H1 (cell line): Measurements from ENCODE around the gene ELANE. TPM values are rescaled to one million over a fixed set of nuclear protein-coding genes. Genes with fewer than 3 reads are reported as not detected.

Experiments
- JUND ChIP-seq: IDR thresholded peaks from 2 replicates; pipeline ENCODE4 v1.6.1; 2011; ENCODE audit warnings: mild to moderate bottlenecking, improper control_type of control experiment, low read length
- KDM1A ChIP-seq: fragments of 200-600, 300-600 bp; sonication (generic); IDR thresholded peaks from 2 replicates; pipeline ENCODE4 v1.7.1; 2016; ENCODE audit warnings: mild to moderate bottlenecking, low read length, borderline replicate concordance
- POLR2AphosphoS5 ChIP-seq: IDR thresholded peaks from 2 replicates; pipeline ENCODE4 v1.6.1; 2011; ENCODE audit warnings: low read depth, low read length
- ZNF274 ChIP-seq: IDR thresholded peaks from 2 replicates; pipeline ENCODE4 v1.7.0; 2012; ENCODE audit warnings: low read length, borderline replicate concordance; ENCODE audit errors: extremely low read depth
- polyA plus RNA-seq, 7 experiments: library from polyadenylated mRNA; depleted of rRNA in 3 of 7; stranded (reverse) in 5 of 7; unstranded in 2 of 7; fragments of >200 nt in 5 of 7; fragments of 200-250 nt in 2 of 7; gene quantifications; 1 replicate in 5 of 7; 2 replicates in 1 of 7; 4 replicates in 1 of 7; pipeline versions ENCODE4 v1.2.1 to v1.2.3, GENCODE V29; 2011 to 2013; ENCODE audit warnings: missing spikeins in 2 of 7, mixed read lengths in 2 of 7
- total RNA-seq: library from RNA; stranded (reverse); fragmentation: NEBNext Ultra II Directional; extraction: Animal tissue kit (Norgen Biotek cat#: 25700); gene quantifications from 2 replicates; pipeline ENCODE4 v1.2.1, GENCODE V29; 2021
- TF ChIP-seq, protein P1 (sequence below): fragments of 300-600 bp; sonication (generic); IDR thresholded peaks from 2 replicates; pipeline ENCODE4 v1.7.1; 2012; ENCODE audit warnings: low read length, moderate library complexity, mild to moderate bottlenecking, inconsistent platforms; ENCODE audit not compliant: insufficient replicate concordance
- TF ChIP-seq, protein P2 (sequence below): IDR thresholded peaks from 2 replicates; pipeline ENCODE4 v1.6.1; 2012; ENCODE audit warnings: inconsistent platforms
- TF ChIP-seq, protein P3 (sequence below), 3 experiments: IDR thresholded peaks; 1 replicate in 2 of 3; 2 replicates in 1 of 3; pipeline versions ENCODE4 v1.5.1 to v1.6.1; 2011; ENCODE audit warnings: low read length in 3 of 3, mild to moderate bottlenecking in 3 of 3, inconsistent platforms in 2 of 3, low read depth in 1 of 3, moderate library complexity in 1 of 3; ENCODE audit not compliant: insufficient read depth in 1 of 3; ENCODE audit errors: control extremely low read depth in 1 of 3

Gene ELANE
- total and polyA plus RNA-seq, 2 of the 8 experiments (the other 6 are each of a cell fraction or from before 2014, with no cell fraction given): not detected

DNA sequence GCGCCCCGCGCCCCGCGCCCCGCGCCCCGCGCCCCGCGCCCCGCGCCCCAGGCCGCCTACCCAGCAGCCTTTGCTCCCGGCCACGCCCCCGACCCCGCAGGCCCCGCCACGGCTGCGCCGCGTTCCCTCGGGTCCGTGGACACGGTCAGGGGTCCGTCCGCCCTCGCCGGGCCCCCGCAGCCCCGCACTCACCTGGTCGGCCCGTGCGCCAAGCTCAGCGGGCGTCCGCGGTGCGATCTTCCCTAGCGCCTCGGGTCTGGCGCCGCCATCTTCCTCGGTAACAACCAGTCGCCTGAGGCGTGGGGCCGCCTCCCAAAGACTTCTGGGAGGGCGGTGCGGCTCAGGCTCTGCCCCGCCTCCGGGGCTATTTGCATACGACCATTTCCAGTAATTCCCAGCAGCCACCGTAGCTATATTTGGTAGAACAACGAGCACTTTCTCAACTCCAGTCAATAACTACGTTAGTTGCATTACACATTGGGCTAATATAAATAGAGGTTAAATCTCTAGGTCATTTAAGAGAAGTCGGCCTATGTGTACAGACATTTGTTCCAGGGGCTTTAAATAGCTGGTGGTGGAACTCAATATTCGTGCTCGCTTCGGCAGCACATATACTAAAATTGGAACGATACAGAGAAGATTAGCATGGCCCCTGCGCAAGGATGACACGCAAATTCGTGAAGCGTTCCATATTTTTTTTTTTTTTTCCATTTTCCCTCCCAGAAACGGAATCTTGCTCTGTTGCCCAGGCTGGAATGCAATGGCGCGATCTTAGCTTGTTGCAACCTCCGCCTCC is 41.0 kb downstream of the ELANE start, which contains the start of the genes MED16 and RNU6-9 (continued):
- TF ChIP-seq, protein P1, sequence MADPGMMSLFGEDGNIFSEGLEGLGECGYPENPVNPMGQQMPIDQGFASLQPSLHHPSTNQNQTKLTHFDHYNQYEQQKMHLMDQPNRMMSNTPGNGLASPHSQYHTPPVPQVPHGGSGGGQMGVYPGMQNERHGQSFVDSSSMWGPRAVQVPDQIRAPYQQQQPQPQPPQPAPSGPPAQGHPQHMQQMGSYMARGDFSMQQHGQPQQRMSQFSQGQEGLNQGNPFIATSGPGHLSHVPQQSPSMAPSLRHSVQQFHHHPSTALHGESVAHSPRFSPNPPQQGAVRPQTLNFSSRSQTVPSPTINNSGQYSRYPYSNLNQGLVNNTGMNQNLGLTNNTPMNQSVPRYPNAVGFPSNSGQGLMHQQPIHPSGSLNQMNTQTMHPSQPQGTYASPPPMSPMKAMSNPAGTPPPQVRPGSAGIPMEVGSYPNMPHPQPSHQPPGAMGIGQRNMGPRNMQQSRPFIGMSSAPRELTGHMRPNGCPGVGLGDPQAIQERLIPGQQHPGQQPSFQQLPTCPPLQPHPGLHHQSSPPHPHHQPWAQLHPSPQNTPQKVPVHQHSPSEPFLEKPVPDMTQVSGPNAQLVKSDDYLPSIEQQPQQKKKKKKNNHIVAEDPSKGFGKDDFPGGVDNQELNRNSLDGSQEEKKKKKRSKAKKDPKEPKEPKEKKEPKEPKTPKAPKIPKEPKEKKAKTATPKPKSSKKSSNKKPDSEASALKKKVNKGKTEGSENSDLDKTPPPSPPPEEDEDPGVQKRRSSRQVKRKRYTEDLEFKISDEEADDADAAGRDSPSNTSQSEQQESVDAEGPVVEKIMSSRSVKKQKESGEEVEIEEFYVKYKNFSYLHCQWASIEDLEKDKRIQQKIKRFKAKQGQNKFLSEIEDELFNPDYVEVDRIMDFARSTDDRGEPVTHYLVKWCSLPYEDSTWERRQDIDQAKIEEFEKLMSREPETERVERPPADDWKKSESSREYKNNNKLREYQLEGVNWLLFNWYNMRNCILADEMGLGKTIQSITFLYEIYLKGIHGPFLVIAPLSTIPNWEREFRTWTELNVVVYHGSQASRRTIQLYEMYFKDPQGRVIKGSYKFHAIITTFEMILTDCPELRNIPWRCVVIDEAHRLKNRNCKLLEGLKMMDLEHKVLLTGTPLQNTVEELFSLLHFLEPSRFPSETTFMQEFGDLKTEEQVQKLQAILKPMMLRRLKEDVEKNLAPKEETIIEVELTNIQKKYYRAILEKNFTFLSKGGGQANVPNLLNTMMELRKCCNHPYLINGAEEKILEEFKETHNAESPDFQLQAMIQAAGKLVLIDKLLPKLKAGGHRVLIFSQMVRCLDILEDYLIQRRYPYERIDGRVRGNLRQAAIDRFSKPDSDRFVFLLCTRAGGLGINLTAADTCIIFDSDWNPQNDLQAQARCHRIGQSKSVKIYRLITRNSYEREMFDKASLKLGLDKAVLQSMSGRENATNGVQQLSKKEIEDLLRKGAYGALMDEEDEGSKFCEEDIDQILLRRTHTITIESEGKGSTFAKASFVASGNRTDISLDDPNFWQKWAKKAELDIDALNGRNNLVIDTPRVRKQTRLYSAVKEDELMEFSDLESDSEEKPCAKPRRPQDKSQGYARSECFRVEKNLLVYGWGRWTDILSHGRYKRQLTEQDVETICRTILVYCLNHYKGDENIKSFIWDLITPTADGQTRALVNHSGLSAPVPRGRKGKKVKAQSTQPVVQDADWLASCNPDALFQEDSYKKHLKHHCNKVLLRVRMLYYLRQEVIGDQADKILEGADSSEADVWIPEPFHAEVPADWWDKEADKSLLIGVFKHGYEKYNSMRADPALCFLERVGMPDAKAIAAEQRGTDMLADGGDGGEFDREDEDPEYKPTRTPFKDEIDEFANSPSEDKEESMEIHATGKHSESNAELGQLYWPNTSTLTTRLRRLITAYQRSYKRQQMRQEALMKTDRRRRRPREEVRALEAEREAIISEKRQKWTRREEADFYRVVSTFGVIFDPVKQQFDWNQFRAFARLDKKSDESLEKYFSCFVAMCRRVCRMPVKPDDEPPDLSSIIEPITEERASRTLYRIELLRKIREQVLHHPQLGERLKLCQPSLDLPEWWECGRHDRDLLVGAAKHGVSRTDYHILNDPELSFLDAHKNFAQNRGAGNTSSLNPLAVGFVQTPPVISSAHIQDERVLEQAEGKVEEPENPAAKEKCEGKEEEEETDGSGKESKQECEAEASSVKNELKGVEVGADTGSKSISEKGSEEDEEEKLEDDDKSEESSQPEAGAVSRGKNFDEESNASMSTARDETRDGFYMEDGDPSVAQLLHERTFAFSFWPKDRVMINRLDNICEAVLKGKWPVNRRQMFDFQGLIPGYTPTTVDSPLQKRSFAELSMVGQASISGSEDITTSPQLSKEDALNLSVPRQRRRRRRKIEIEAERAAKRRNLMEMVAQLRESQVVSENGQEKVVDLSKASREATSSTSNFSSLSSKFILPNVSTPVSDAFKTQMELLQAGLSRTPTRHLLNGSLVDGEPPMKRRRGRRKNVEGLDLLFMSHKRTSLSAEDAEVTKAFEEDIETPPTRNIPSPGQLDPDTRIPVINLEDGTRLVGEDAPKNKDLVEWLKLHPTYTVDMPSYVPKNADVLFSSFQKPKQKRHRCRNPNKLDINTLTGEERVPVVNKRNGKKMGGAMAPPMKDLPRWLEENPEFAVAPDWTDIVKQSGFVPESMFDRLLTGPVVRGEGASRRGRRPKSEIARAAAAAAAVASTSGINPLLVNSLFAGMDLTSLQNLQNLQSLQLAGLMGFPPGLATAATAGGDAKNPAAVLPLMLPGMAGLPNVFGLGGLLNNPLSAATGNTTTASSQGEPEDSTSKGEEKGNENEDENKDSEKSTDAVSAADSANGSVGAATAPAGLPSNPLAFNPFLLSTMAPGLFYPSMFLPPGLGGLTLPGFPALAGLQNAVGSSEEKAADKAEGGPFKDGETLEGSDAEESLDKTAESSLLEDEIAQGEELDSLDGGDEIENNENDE: no peak
- TF ChIP-seq, protein P2, sequence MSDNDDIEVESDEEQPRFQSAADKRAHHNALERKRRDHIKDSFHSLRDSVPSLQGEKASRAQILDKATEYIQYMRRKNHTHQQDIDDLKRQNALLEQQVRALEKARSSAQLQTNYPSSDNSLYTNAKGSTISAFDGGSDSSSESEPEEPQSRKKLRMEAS: no peak
- TF ChIP-seq JUND (peak; percentile 28), POLR2AphosphoS5 (peak; percentile 86; the same call in 1 of the 2 replicates), ZNF274 (no peak), KDM1A (no peak)
- TF ChIP-seq, protein P3, sequence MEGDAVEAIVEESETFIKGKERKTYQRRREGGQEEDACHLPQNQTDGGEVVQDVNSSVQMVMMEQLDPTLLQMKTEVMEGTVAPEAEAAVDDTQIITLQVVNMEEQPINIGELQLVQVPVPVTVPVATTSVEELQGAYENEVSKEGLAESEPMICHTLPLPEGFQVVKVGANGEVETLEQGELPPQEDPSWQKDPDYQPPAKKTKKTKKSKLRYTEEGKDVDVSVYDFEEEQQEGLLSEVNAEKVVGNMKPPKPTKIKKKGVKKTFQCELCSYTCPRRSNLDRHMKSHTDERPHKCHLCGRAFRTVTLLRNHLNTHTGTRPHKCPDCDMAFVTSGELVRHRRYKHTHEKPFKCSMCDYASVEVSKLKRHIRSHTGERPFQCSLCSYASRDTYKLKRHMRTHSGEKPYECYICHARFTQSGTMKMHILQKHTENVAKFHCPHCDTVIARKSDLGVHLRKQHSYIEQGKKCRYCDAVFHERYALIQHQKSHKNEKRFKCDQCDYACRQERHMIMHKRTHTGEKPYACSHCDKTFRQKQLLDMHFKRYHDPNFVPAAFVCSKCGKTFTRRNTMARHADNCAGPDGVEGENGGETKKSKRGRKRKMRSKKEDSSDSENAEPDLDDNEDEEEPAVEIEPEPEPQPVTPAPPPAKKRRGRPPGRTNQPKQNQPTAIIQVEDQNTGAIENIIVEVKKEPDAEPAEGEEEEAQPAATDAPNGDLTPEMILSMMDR (IDR thresholded peaks at IDR 0.05; ENCODE audit: control extremely low read depth in 1 of 3, insufficient read depth in 1 of 3, low read depth in 1 of 3, low read length in 3 of 3): no peak
